DMS153 treated with DMSO at 0.1 percent for 48 hours (cell line): ENCODE data around the gene KRTAP19-7.

Source experiments
- DNase-seq: peaks from one replicate; lab custom pipeline; 2025; ENCODE audit not compliant: unreplicated experiment; lab: John Stamatoyannopoulos, UW

The KRTAP19-7 gene, protein sequence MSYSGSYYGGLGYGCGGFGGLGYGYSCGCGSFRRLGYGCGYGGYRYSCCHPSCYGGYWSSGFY

DNA sequence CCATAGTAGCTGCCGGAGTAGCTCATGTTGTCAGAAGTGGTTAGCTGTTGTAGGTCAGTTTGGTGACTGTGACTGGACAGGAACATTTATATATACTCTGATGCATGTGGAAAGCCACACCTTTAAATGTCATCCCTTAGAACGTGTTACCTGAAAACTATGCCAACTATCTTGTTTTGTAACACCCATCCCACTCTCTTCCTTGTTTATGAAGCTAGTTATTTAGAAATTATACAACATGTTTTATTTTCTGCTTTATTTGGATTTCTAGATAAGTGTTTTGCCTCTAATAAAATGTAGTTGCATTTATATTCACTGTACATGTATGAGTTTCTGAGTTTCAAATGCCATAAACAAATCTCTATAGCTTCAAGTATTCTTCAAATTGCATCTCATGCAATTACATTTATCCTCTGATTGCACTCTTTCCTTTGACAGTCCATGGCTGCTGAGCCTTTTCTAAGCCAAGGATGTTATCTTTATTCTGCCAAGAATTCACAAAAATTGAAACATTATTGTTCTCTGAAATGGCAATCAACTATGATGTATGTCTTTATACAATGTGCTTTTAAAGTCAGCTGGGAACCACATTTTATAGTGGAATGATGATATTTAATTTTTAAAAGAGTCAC is at the start of gene KRTAP19-7:
KRTAP19-7 (minus strand) TSS at position 51 of the 632 bp plus-strand sequence; CDS start at position 26, 25 bp downstream.
- no peak for DNase-seq

DNA sequence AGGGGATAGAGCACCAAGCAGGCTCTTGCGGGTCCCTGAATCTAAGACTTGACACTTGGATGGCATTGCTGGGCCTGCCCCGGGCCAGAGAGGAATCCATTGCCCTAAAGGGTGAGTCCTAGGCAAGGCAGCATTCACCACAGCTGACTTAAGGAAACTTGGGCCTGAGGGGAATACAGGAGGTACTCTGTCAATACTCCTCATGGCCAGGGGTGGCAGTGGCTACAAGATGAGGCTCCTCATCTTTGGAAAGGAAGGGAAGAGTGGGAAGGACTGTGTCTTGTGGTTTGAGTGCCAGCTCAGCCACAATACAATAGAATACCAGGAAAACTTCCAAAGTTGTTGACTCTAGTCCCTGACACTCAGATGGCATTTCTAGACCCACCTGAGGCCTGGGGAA is 44.9 kb upstream of the KRTAP19-7 start:
- no peak for DNase-seq

DNA sequence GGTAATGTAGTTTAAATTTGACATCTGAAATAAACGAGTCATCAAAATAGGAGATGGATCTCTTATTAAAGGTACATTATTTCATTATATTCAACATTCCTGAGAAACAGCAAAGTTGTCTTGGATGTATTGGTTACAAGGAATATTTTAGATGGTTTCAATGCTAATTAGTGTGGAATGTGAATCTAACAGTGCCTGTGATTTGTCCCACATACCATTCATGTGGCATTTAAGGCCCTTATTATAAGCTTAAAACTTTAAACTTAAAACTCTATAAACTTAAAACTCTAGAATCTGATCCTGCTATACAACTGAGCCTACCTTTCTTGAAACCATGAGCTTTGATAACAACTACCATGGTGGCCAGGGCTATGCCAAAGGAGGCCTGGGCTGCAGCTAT is 39.7 kb upstream of the KRTAP19-7 start, which contains the start of gene KRTAP22-1:
KRTAP22-1 (plus strand) TSS at position 301 of the 400 bp plus-strand sequence.
- DNase-seq = no peak

- DNase-seq = no peak
Measured at GRCh38 chr21:30598802-30599201, 37.7 kb upstream of the KRTAP19-7 start, which contains the start of gene KRTAP6-2. Gene KRTAP6-2, minus strand, starts transcription at chr21:30598902. Its CDS starts 28 bp downstream, at chr21:30598874.

GRCh38 chr21:30592140-30592539 is 31.0 kb upstream of the KRTAP19-7 start, which contains the start of gene KRTAP6-3:
Gene KRTAP6-3, plus strand, starts transcription at chr21:30592440. Its CDS starts 6 bp downstream, at chr21:30592446.
- DNase-seq = no peak

DNA sequence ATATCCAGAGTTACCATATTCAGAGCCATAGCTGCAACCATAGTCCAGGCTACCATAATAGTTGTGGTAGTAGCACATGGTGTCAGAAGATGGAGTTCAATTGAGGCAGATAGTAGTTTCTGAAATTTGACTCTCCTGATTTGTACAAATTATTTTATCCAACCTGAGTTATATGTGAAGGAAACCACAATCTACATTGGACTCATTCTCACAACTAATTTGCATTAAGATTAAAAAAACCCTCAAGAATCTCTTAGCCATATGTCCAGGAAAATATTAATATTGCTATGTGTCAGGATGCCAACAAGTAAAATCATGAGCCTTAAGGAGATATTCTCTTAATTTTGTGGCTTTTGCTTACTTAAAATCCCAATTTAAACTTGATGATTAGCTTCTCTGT is 29.2 kb upstream of the KRTAP19-7 start, which contains the start of gene KRTAP22-2:
KRTAP22-2 (minus strand) TSS at position 101 of the 400 bp plus-strand sequence.
- no peak for DNase-seq

- no peak for DNase-seq
Measured at GRCh38 chr21:30582870-30583269, 21.8 kb upstream of the KRTAP19-7 start.

DNA sequence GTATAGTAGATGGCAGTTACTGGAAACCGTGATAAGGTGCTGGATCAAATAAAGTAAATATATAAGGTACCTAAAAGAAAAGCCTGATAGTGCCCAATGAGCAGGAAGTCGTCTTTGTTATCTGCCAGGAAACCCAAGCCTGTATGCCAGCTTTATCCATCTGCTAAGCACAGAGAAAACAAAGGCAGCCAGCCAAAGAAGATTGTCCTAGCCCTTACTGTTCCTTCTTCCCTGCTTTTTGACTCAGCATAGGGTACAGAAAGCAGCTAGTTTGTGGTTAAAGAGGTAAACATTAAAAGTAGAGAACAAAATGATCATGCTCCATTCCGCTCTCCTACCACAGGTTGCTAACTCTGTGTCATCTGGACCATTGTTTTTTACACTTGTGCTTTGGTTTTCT is 19.0 kb upstream of the KRTAP19-7 start:
- DNase-seq = no peak

DNA sequence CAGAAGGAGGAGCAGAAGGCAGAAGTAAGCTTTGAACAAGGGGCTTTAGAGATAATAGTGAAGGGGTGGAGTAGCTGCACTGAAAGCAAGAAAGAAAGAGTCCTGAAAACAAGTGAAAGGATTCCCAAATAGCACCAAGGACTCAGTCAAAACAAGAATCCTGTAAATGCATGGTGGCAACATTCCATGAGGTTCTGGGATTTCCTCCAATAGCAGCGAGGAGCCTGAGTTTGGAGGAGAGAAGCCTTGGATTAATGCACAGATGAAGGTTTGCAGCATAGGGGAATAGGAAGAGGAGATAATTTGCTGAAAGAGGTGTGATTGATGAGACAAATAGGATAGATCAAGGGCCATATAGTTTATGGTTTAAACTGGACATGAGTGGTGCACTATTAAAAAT is 18.2 kb upstream of the KRTAP19-7 start:
- DNase-seq = no peak

- DNase-seq = no peak
Measured at GRCh38 chr21:30577766-30578165, 16.7 kb upstream of the KRTAP19-7 start.

DNA sequence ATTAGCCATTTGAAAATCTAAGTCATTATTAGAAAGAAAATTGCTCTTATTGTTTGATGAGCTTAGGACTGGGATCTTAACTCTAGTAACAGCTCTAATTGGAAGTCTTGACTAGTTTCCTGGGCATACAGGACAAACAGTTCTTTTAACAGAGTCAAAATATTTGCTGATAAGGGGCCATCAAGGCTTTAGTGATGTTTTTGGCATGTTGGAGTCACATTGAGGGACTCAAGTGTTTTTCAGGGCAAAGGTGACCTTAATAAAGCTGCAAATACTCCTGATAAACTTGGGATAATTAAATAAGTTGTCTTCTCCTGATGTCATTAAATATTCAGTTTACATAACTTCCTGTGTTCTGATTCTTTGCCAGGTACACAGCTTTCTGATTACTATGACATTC is 6.5 kb upstream of the KRTAP19-7 start:
- DNase-seq = no peak

GRCh38 chr21:30563630-30564029 is 2.5 kb upstream of the KRTAP19-7 start:
- no peak for DNase-seq

GRCh38 chr21:30563072-30563471 is 2.0 kb upstream of the KRTAP19-7 start:
- no peak for DNase-seq

DNA sequence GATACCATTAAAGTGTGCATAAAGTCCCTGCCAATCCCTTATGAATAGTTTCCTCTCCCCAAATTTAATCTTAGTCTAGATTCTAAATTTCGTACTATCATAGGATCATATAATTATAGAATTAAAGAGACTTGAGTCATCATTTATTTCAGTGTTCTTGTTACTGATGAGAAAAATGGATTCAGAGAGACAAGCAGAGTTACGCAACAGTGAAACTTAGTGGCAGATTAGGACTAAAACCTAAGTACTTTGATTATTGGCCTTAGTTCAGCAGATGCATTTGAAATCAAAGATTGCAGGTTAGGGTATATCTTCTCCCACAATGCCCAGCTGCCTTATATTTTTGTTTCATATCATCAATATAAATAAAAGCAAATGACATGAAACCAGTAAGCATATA is 843 bp upstream of the KRTAP19-7 start:
- DNase-seq = no peak

DNA sequence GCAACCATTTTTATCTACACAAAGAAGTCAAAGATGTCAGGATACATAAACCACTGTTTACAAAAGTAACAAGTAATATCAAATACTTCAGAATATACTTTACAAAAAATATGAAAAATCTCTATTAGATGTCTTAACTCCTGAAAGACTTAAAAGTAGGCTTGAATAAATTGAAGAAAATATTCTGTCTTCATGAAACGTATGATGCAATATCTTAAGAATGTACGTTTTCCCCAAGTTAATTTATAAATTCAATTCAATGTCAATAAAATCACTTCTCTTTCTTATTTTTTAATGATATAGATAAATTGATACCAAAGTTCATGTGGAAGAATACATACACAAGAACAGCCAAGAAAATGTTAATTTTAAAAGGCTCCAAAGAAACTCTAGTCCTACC is 6.0 kb downstream of the KRTAP19-7 start:
- DNase-seq = no peak

DNA sequence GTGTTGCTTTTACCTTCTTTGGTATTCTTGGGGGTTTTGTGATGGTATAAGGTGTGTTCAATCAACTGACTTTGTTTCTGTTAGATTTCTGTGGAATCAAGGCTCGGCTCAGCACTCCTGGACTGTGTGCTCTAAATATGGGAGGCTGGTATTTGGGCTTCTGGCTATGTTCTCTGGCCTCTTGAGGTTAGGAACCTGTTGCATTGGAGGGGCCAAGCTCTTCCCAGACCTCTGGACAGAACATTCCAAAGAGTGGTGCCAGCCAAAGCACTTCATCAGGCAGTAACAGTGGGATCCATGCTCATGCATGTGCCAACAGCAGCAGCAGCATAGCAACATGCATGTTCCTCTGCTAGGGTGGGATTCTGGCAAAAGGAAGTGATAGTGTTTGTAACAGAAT is 8.3 kb downstream of the KRTAP19-7 start:
- DNase-seq = no peak

DNA sequence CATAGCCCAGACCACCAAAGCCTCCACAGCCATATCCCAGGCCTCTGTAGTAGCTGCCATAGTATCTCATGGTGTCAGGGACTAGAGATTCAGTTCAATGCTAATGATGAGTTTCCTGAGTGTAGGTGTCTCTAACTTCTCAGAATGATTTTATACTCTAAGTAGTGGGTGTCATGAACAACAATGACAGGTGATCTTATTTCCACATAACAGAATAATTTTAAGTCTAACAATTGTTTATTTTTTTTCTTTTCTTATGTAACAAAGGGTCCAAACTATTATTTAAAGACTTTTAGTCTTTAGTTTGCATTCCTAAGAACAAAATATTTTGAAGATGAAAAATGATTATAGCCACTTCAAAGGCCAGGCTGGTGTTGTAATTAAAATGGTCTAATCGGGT is 19.4 kb downstream of the KRTAP19-7 start, which contains the start of gene KRTAP19-6:
KRTAP19-6 (minus strand) TSS at position 101 of the 400 bp plus-strand sequence; CDS start at position 70, 31 bp downstream.
- DNase-seq = no peak

DNA sequence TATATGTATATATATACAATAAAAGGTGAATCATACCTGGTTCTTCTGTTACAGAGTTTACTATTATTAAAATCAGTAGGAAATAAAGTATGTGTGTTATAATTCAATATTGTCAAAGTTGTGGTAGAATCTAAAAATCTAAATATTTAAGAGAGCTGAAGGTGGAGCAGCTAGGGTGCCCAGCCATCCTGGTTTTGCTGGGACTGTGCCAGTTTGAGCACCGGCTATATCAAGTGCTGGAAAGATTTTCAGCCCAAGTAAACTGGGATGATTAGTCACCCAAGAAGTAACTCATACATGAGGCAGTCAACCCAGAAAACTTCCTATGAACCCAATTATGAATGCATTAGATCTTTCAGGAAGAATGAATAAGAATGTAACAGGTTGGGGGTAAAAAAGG is 42.2 kb downstream of the KRTAP19-7 start:
- no peak for DNase-seq

DNA sequence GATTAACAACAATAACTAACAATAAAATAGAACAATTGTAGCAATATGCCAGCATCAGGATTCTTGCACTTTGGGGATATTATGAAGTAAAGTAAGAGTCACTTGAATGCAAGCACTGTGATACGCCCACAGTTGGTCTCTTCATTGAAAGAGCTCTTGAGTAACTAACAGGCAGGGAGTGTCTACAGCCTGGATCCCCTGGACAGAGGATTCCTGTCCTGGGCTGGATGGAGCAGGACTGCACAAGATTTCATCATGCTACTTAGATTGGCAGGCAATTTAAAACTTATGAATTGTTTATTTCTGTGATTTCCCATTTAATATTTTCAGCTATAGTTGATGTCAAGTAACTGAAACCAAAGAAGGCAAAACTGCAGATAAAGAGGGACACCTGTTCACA is 45.4 kb downstream of the KRTAP19-7 start:
- no peak for DNase-seq
